ENCODE measurements around the gene AKAP13.

DNA sequence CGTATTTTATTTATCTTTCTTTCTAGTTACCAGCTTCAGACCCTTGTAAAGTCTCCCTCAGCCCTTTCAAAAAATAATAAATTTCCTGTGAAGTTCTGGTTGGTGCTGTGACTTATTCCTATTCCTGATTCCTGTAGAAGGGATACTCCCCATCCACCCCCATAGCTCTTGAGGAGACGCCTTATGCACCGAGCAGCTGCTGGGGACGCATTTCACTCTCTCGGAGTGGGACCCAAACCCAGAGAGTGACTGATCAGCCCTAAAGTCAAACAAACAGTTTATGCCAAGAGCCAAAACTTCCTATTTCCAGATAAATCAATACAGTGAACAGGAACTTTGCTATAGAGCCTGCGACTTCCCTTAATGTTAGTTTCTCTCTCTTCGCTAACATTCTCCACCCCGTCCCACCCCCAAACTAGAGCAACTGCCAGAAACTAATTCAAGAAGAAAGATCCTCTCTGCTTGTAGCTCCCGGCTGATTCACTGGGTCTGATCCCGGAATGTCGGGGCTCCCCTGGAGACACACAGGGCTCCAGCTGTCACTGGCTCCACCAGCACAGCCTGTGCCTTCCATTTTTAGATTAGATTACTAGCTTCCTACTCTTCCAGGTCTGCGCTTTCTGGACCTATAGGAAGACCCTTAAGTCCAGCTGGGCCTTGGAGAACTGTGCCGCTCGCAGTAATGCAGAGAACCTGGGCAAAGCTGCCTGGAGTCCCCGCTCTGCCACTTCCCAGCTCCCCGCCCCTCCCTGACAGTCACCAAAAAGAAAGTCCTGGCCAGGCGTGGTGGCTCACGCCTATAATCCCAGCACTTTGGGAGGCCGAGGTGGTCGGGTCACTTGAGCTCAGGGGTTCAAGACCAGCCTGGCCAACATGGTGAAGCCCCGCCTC, 369.1 kb downstream of the AKAP13 start:
- TF ChIP-seq, protein P1, sequence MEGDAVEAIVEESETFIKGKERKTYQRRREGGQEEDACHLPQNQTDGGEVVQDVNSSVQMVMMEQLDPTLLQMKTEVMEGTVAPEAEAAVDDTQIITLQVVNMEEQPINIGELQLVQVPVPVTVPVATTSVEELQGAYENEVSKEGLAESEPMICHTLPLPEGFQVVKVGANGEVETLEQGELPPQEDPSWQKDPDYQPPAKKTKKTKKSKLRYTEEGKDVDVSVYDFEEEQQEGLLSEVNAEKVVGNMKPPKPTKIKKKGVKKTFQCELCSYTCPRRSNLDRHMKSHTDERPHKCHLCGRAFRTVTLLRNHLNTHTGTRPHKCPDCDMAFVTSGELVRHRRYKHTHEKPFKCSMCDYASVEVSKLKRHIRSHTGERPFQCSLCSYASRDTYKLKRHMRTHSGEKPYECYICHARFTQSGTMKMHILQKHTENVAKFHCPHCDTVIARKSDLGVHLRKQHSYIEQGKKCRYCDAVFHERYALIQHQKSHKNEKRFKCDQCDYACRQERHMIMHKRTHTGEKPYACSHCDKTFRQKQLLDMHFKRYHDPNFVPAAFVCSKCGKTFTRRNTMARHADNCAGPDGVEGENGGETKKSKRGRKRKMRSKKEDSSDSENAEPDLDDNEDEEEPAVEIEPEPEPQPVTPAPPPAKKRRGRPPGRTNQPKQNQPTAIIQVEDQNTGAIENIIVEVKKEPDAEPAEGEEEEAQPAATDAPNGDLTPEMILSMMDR (IDR thresholded peaks at IDR 0.05) = no peak
- TF ChIP-seq POLR2AphosphoS5 (IDR thresholded peaks at IDR 0.05) (no peak), POLR2A (IDR thresholded peaks at IDR 0.05) (no peak), EP300 (IDR thresholded peaks at IDR 0.05) (no peak)
